HG03196 (cell line): ENCODE results near the gene CDHR3.

Experiments
- ATAC-seq: cut with Tn5 transposase; IDR thresholded peaks from one replicate; pipeline ENCODE4 v1.9.1; 2021; ENCODE audit not compliant: unreplicated experiment

Gene CDHR3

GRCh38 chr7:106047818-106048705 lies 85.0 kb downstream of the CDHR3 start:
- ATAC-seq = no peak

- ATAC-seq = no peak
Measured at GRCh38 chr7:106048706-106049020, 85.6 kb downstream of the CDHR3 start.

GRCh38 chr7:106049139-106049752 lies 86.2 kb downstream of the CDHR3 start:
- no peak for ATAC-seq

- ATAC-seq = no peak
Measured at GRCh38 chr7:106050002-106050745, 87.1 kb downstream of the CDHR3 start.

GRCh38 chr7:106050746-106051117 lies 87.7 kb downstream of the CDHR3 start:
- no peak for ATAC-seq

- no peak for ATAC-seq
Measured at GRCh38 chr7:106052681-106053080, 89.6 kb downstream of the CDHR3 start.

GRCh38 chr7:106053109-106053508 lies 90.0 kb downstream of the CDHR3 start:
- no peak for ATAC-seq

- no peak for ATAC-seq
Measured at GRCh38 chr7:106054156-106054910, 91.3 kb downstream of the CDHR3 start.

GRCh38 chr7:106054971-106055532 lies 92.0 kb downstream of the CDHR3 start:
- ATAC-seq = no peak

GRCh38 chr7:106056513-106057203 lies 93.6 kb downstream of the CDHR3 start:
- ATAC-seq = peak; percentile 47

- ATAC-seq = no peak
Measured at GRCh38 chr7:106057204-106057961, 94.3 kb downstream of the CDHR3 start.

- ATAC-seq = peak; percentile 68
Measured at GRCh38 chr7:106057962-106058927, 95.2 kb downstream of the CDHR3 start.

- ATAC-seq = no peak
Measured at GRCh38 chr7:106058928-106059324, 95.9 kb downstream of the CDHR3 start.

GRCh38 chr7:106059556-106059955 lies 96.5 kb downstream of the CDHR3 start:
- no peak for ATAC-seq

- no peak for ATAC-seq
Measured at GRCh38 chr7:106060394-106060920, 97.4 kb downstream of the CDHR3 start.

GRCh38 chr7:106061301-106061979 lies 98.4 kb downstream of the CDHR3 start:
- no peak for ATAC-seq

- no peak for ATAC-seq
Measured at GRCh38 chr7:106062006-106062405, 98.9 kb downstream of the CDHR3 start.

GRCh38 chr7:106062521-106062931 lies 99.5 kb downstream of the CDHR3 start:
- no peak for ATAC-seq
